ENCODE measurements around the gene ENTPD3. TPM values are rescaled to one million over a fixed set of nuclear protein-coding genes. Genes with fewer than 3 reads are reported as not detected.

Gene ENTPD3
- total RNA-seq, 2 experiments from 2014 or later = not detected

GRCh38 chr3:40477666-40478065, 90.7 kb downstream of the ENTPD3 start:
- Mint-ChIP-seq H3K9me3 (ENCODE audit: low read depth) (no peaks in the 10 kb centered on the region), H3K27me3 (no peaks in the 10 kb centered on the region), H3K4me1 (peaks cover 35% of the 10 kb centered on the region), H3K27ac (peak overlapping the region; percentile 86), H3K36me3 (peaks cover 25% of the 10 kb centered on the region), H3K4me3 (peak overlapping the region; percentile 85)
- ATAC-seq (no peak), DNase-seq (no peak)
- CTCF ChIA-PET = interaction anchor here (0.5 to 3.0 kb wide), 5 partner anchors 13 to 1171 kb away, joined by 3 to 10 read pairs (median 4); partner anchors contain the start of genes RPL14 and ZNF620

Other genes starting within 250 kb of the ENTPD3 start
- 10 to 100 TPM; 33.9 to 41.5 TPM for gene EIF1B, start 77.5 kb upstream of the ENTPD3 start, total RNA-seq
- 1,000 to 10,000 TPM; 1,755 to 2,066 TPM for gene RPL14, start 70.2 kb downstream of the ENTPD3 start, total RNA-seq
- 10 to 100 TPM; 10.1 to 11.0 TPM for gene ZNF619, start 89.9 kb downstream of the ENTPD3 start, total RNA-seq
- 1 to 10 TPM; 5.7 to 8.3 TPM for gene ZNF620, start 118.9 kb downstream of the ENTPD3 start, total RNA-seq
- gene ZNF621, start 137.8 kb downstream of the ENTPD3 start, total RNA-seq = 10 to 100 TPM; 23.1 to 25.3 TPM

Measured in activated CD8-positive, alpha-beta memory T cell treated with anti-CD3 and anti-CD28 coated beads, Interleukin-2, amount 10 ng/mL, durations not matched to agents 7 days and 5 days (primary cell).